Placental epithelial cell (primary cell): ENCODE measurements around the gene DNAAF8. TPM values are rescaled to one million over a fixed set of nuclear protein-coding genes. Genes with fewer than 3 reads are reported as not detected.

ENCODE experiments used
- small RNA-seq: library from RNA; depleted of rRNA; stranded (forward); fragments of <200 nt; gene quantifications from one replicate; pipeline ENCODE3, GENCODE V24; 2012
- total RNA-seq: library from RNA; depleted of rRNA; stranded (reverse); fragments of >200 nt; gene quantifications from 2 replicates; pipeline ENCODE4 v1.2.3, GENCODE V29; 2012

Gene DNAAF8
- total RNA-seq, result 0.39 and 0.54 TPM in 2 replicates

GRCh38 chr16:4734063-4734729, at the start of gene DNAAF8, which contains the start of gene ANKS3:
Gene DNAAF8 (plus strand): TSS chr16:4734537. CDS start chr16:4736515, 1,978 bp downstream.
Gene ANKS3 (minus strand): TSS chr16:4734271. CDS start chr16:4730149, 4,122 bp downstream.

GRCh38 chr16:4693296-4693955, 40.9 kb upstream of the DNAAF8 start, which contains the start of gene NUDT16L1:
Gene NUDT16L1 (plus strand): TSS chr16:4693562. CDS start chr16:4693727, 165 bp downstream.

GRCh38 chr16:4766875-4767628, 32.7 kb downstream of the DNAAF8 start, which contains the start of gene ZNF500:
Gene ZNF500 (minus strand): TSS chr16:4767162. CDS start chr16:4765978, 1,184 bp downstream.

GRCh38 chr16:4787627-4788482, 53.5 kb downstream of the DNAAF8 start, which contains the start of gene SEPTIN12:
Gene SEPTIN12 (minus strand): TSS chr16:4788345. CDS start chr16:4787645, 700 bp downstream.

GRCh38 chr16:4795181-4795827, 61.0 kb downstream of the DNAAF8 start, which contains the start of gene SMIM22:
Gene SMIM22 (plus strand): TSS chr16:4795369. CDS start chr16:4795735, 366 bp downstream.

Small RNA genes lying within 50 kb of the gene (small RNA-seq; reads per million reads assigned to genes)
- not detected for gene RF00017

Other genes with a start within 250 kb of the DNAAF8 start
- gene CDIP1, start 195.8 kb upstream of the DNAAF8 start, total RNA-seq, result 13.7 TPM in 2 replicates
- gene C16orf96, start 178.2 kb upstream of the DNAAF8 start, total RNA-seq, result 0.39 TPM in 1 of 2 replicates, not detected in the other
- gene UBALD1, start 119.6 kb upstream of the DNAAF8 start, total RNA-seq, result 18.5 and 19.6 TPM in 2 replicates
- 29.1 and 42.5 TPM in 2 replicates for gene MGRN1, start 109.7 kb upstream of the DNAAF8 start, total RNA-seq
- gene NUDT16L1, start 41.0 kb upstream of the DNAAF8 start, total RNA-seq, result 23.2 and 27.7 TPM in 2 replicates
- 18.5 and 19.2 TPM in 2 replicates for gene ANKS3, start 266 bp upstream of the DNAAF8 start, total RNA-seq
- 15.3 and 17.8 TPM in 2 replicates for gene ZNF500, start 32.6 kb downstream of the DNAAF8 start, total RNA-seq
- not detected in 2 replicates for gene SEPTIN12, start 53.8 kb downstream of the DNAAF8 start, total RNA-seq
- gene SMIM22, start 60.8 kb downstream of the DNAAF8 start, total RNA-seq, result not detected in 2 replicates
- gene ROGDI, start 68.1 kb downstream of the DNAAF8 start, total RNA-seq, result 22.8 and 28.4 TPM in 2 replicates
- 35.7 and 45.7 TPM in 2 replicates for gene GLYR1, start 112.8 kb downstream of the DNAAF8 start, total RNA-seq
- gene UBN1, start 112.9 kb downstream of the DNAAF8 start, total RNA-seq, result 32.8 and 46.7 TPM in 2 replicates
- 14.2 and 33.4 TPM in 2 replicates for gene PPL, start 202.6 kb downstream of the DNAAF8 start, total RNA-seq
- under 0.01 and 0.11 TPM in 2 replicates for gene SEC14L5, start 223.8 kb downstream of the DNAAF8 start, total RNA-seq